ENCODE measurements around the gene RTF2.

- TF ChIP-seq, protein P1, sequence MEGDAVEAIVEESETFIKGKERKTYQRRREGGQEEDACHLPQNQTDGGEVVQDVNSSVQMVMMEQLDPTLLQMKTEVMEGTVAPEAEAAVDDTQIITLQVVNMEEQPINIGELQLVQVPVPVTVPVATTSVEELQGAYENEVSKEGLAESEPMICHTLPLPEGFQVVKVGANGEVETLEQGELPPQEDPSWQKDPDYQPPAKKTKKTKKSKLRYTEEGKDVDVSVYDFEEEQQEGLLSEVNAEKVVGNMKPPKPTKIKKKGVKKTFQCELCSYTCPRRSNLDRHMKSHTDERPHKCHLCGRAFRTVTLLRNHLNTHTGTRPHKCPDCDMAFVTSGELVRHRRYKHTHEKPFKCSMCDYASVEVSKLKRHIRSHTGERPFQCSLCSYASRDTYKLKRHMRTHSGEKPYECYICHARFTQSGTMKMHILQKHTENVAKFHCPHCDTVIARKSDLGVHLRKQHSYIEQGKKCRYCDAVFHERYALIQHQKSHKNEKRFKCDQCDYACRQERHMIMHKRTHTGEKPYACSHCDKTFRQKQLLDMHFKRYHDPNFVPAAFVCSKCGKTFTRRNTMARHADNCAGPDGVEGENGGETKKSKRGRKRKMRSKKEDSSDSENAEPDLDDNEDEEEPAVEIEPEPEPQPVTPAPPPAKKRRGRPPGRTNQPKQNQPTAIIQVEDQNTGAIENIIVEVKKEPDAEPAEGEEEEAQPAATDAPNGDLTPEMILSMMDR (IDR thresholded peaks at IDR 0.05 in 4 of 5, conservative IDR thresholded peaks at IDR 0.05 in 1 of 5): no peak
- no peak for TF ChIP-seq POLR2A (IDR thresholded peaks at IDR 0.05)
Observed at GRCh38 chr20:56433221-56433879, 35.1 kb upstream of the RTF2 start.
